GM12878 (cell line): Measurements from ENCODE around the gene SBF2. TPM values are rescaled to one million over a fixed set of nuclear protein-coding genes. Genes with fewer than 3 reads are reported as not detected.

Experiments
- ATAC-seq: fragments of 200-7000 bp; cut with Tn5 transposase; 3 replicates; pipeline ENCODE4 v1.9.1; 2020; ENCODE audit warnings: mild to moderate bottlenecking, moderate library complexity
- BruUV-seq: library from RNA; stranded (reverse); fragments of 400-500 nt; replicated peaks from 2 replicates; lab custom pipeline; 2021; lab: Mats Ljungman, UMichigan
- CTCF ChIA-PET: fragments of 300-600 bp; sonication (Branson Sonifier 250); formaldehyde crosslinking; extraction: SDS; loops from one replicate; lab custom pipeline; 2021; ENCODE audit warnings: inconsistent platforms; lab: Yijun Ruan, JAX
- POLR2A ChIA-PET: fragments of 350-600 bp; formaldehyde crosslinking; extraction: SDS; loops from one replicate; lab custom pipeline; 2021; ENCODE audit warnings: inconsistent platforms; lab: Charles Lee
- RAD21 ChIA-PET: fragments of 300-600 bp; sonication (Branson Sonifier 250); formaldehyde crosslinking; loops from one replicate; lab custom pipeline; 2023; ENCODE audit warnings: antibody characterized with exemption; ENCODE audit not compliant: unreplicated experiment; lab: Charles Lee
- SMC1A ChIA-PET: fragments of 300-600 bp; sonication (Branson Sonifier 250); formaldehyde crosslinking; loops from one replicate; lab custom pipeline; 2023; ENCODE audit not compliant: unreplicated experiment, uncharacterized antibody; lab: Charles Lee
- DNase-seq: peaks from one replicate; pipeline ENCODE4 v3.0.0-alpha.2; 2011; ENCODE audit warnings: low read depth, low spot score
- FAIRE-seq: peaks from 3 replicates; lab custom pipeline; 2011; peaks lifted over from hg19 to GRCh38; lab: Jason Lieb, UNC
- H2AFZ ChIP-seq: 2 replicates; pipeline ENCODE4 v1.6.0; 2011; ENCODE audit warnings: low read depth, low read length, control low read depth; ENCODE audit not compliant: control insufficient read depth
- H3K27ac ChIP-seq: 2 replicates; pipeline ENCODE4 v1.5.1; 2011; ENCODE audit warnings: control low read depth; ENCODE audit not compliant: control insufficient read depth, insufficient read depth
- H3K27me3 ChIP-seq, 2 experiments: replicated peaks in 1 of 2; 2 replicates each; pipeline versions ENCODE4 v1.6.0 to v1.6.1; 2011; ENCODE audit warnings: low read length in 1 of 2; ENCODE audit not compliant: control insufficient read depth in 2 of 2, insufficient read depth in 2 of 2
- H3K36me3 ChIP-seq, 2 experiments: 2 replicates each; pipeline ENCODE4 v1.5.1; 2011; ENCODE audit warnings: low read length in 1 of 2; ENCODE audit not compliant: control insufficient read depth in 2 of 2, insufficient read depth in 2 of 2
- H3K4me1 ChIP-seq: 2 replicates; pipeline ENCODE4 v1.6.1; 2011; ENCODE audit warnings: mild to moderate bottlenecking, low read length, moderate library complexity, mixed read lengths; ENCODE audit not compliant: control insufficient read depth, insufficient read depth
- H3K4me2 ChIP-seq: 2 replicates; pipeline ENCODE4 v1.6.0; 2011; ENCODE audit warnings: control low read depth; ENCODE audit not compliant: control insufficient read depth, insufficient read depth
- H3K4me3 ChIP-seq: fragments of 200-600 bp; sonication (generic); 2 replicates; pipeline ENCODE4 v1.5.1; 2016
- H3K79me2 ChIP-seq: 2 replicates; pipeline ENCODE4 v1.6.0; 2011; ENCODE audit warnings: low read length; ENCODE audit not compliant: control insufficient read depth, insufficient read depth
- H3K9ac ChIP-seq: 2 replicates; pipeline ENCODE4 v1.8.0; 2011; ENCODE audit warnings: low read length, control low read depth, mixed read lengths; ENCODE audit not compliant: control insufficient read depth, insufficient read depth
- H3K9me3 ChIP-seq: replicated peaks from 3 replicates; pipeline ENCODE4 v1.5.1; 2011; ENCODE audit warnings: mild to moderate bottlenecking, low read length; ENCODE audit not compliant: control insufficient read depth, insufficient read depth
- H4K20me1 ChIP-seq: 2 replicates; pipeline ENCODE4 v1.6.0; 2011; ENCODE audit not compliant: control insufficient read depth, insufficient read depth
- BHLHE40 ChIP-seq, 2 experiments: fragments of 450-650 bp in 1 of 2; IDR thresholded peaks; 2 replicates each; pipeline ENCODE4 v1.6.1; 2011 to 2017; ENCODE audit warnings: low read depth in 2 of 2, borderline replicate concordance in 1 of 2, improper control_type of control experiment in 1 of 2, low read length in 1 of 2, mild to moderate bottlenecking in 1 of 2
- FOS ChIP-seq: IDR thresholded peaks from 3 replicates; pipeline ENCODE4 v1.6.1; 2011; ENCODE audit warnings: borderline replicate concordance; ENCODE audit not compliant: insufficient read length; ENCODE audit errors: extremely low read depth
- IRF4 ChIP-seq: IDR thresholded peaks from 2 replicates; pipeline ENCODE4 v1.6.1; 2011; ENCODE audit warnings: low read depth, low read length
- JUNB ChIP-seq: IDR thresholded peaks from 2 replicates; pipeline ENCODE4 v1.6.1; 2016; ENCODE audit warnings: antibody characterized with exemption, mild to moderate bottlenecking
- KAT2A ChIP-seq: conservative IDR thresholded peaks from 2 replicates; pipeline ENCODE4 v1.6.1; 2011; ENCODE audit warnings: low read depth, low read length; ENCODE audit not compliant: control insufficient read depth
- KDM1A ChIP-seq: fragments of 200-600 bp; sonication (generic); IDR thresholded peaks from 2 replicates; pipeline ENCODE4 v1.6.1; 2016; ENCODE audit warnings: borderline replicate concordance
- PKNOX1 ChIP-seq: fragments of 450-650 bp; IDR thresholded peaks from 2 replicates; pipeline ENCODE4 v1.6.1; 2016; ENCODE audit warnings: mild to moderate bottlenecking
- RAD21 ChIP-seq: IDR thresholded peaks from 2 replicates; pipeline ENCODE4 v1.6.1; 2011; ENCODE audit warnings: mild to moderate bottlenecking, low read depth, low read length, moderate library complexity; ENCODE audit not compliant: insufficient read depth
- TCF7 ChIP-seq: IDR thresholded peaks from 2 replicates; pipeline ENCODE4 v1.6.1; 2014; ENCODE audit warnings: antibody characterized with exemption, borderline replicate concordance
- WGBS: methylation state at CpG from one replicate; pipeline ENCODE4 v1.1.6; 2016; ENCODE audit warnings: low lambda C conversion rate; ENCODE audit not compliant: insufficient replicate concordance, insufficient coverage; ENCODE audit errors: missing lambda C conversion rate; 5-methylcytosine and 5-hydroxymethylcytosine counted together
- in situ Hi-C: fragments of 300-500 bp; cut with MboI; formaldehyde crosslinking; loops from 9 replicates; pipeline ENCODE4 v1.14.3; 2018; ENCODE audit warnings: mixed read lengths
- intact Hi-C: fragments of 100-400 bp; cut with micrococcal nuclease; formaldehyde crosslinking; loops from one replicate; pipeline ENCODE4 v1.14.2; 2022; ENCODE audit not compliant: unreplicated experiment
- polyA plus RNA-seq, 11 experiments: library from polyadenylated mRNA; depleted of rRNA in 4 of 11; unstranded in 6 of 11; stranded (reverse) in 5 of 11; fragments of >200 nt; fragmentation: Nextera tagmentation in 4 of 11; fragmentation: Illumina TruSeq in 1 of 11; extraction: Ambion mirVana in 4 of 11; extraction: Trizol in 1 of 11; gene quantifications; 1 replicate in 1 of 11; 2 replicates in 10 of 11; pipeline versions ENCODE4 v1.2.1 to v1.2.3, GENCODE V29; 2011 to 2016; ENCODE audit warnings: inconsistent platforms in 2 of 11, missing spikeins in 2 of 11, low read depth in 1 of 11
- total RNA-seq, 4 experiments: library from RNA; depleted of rRNA in 3 of 4; stranded (reverse); fragments of >200 nt in 3 of 4; fragmentation: Illumina TruSeq in 1 of 4; extraction: Trizol in 1 of 4; gene quantifications; 2 replicates each; pipeline versions ENCODE4 v1.2.1 to v1.2.3, GENCODE V29; 2013 to 2021
- TF ChIP-seq, protein P1 (sequence below): fragments of 450-650 bp; formaldehyde crosslinking; IDR thresholded peaks from 2 replicates; pipeline ENCODE4 v1.4.0; 2022; ENCODE audit warnings: mild to moderate bottlenecking, moderate library complexity

The SBF2 gene
- total and polyA plus RNA-seq, 10 of the 15 experiments (the other 5 are each of a cell fraction or from before 2014, with no cell fraction given): 0.24 to 2.3 (median 1.1) TPM

- TF ChIP-seq, protein P1, sequence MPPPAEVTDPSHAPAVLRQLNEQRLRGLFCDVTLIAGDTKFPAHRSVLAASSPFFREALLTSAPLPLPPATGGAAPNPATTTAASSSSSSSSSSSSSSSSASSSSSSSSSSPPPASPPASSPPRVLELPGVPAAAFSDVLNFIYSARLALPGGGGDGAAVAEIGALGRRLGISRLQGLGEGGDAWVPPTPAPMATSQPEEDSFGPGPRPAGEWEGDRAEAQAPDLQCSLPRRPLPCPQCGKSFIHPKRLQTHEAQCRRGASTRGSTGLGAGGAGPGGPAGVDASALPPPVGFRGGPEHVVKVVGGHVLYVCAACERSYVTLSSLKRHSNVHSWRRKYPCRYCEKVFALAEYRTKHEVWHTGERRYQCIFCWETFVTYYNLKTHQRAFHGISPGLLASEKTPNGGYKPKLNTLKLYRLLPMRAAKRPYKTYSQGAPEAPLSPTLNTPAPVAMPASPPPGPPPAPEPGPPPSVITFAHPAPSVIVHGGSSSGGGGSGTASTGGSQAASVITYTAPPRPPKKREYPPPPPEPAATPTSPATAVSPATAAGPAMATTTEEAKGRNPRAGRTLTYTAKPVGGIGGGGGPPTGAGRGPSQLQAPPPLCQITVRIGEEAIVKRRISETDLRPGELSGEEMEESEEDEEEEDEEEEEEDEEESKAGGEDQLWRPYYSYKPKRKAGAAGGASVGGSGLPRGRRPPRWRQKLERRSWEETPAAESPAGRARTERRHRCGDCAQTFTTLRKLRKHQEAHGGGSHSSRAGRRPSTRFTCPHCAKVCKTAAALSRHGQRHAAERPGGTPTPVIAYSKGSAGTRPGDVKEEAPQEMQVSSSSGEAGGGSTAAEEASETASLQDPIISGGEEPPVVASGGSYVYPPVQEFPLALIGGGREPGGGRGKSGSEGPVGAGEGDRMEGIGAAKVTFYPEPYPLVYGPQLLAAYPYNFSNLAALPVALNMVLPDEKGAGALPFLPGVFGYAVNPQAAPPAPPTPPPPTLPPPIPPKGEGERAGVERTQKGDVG (CRISPR knock-in tag): no peak
- TF ChIP-seq IRF4: no peak
- TF ChIP-seq TCF7: no peak
- TF ChIP-seq KDM1A: no peak
- no peak for TF ChIP-seq BHLHE40 (IDR thresholded peaks at IDR 0.05; ENCODE audit: borderline replicate concordance in 1 of 2, low read depth in 2 of 2, low read length in 1 of 2)
- TF ChIP-seq PKNOX1: no peak
- TF ChIP-seq FOS: no peak
- TF ChIP-seq, all 136 proteins: peak for 0
Observed at GRCh38 chr11:9957072-9957471, 336.9 kb downstream of the SBF2 start (continued).

DNA sequence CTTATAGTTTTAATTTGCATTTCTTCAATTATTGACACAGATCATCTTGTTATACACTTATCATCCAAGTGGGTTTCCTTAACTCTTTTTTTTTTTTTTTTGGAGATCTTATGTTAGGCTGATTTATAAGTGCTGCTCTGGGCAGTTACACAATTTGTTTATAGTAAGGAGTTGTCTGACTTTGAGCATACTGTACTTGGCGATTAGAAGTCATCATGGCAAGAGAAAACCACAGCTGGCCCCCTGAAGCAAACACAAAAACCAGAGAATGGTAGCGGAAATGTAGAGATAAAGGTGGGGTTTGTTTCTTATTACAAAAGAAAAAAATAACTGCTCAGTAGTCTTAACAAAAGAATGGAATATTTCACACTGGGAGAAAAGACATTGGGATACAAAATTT, 337.5 kb downstream of the SBF2 start:
- SMC1A ChIA-PET: no interaction called here
- intact Hi-C loops: no loop called here

More for the DNA sequence above, 337.5 kb downstream of the SBF2 start:
- ChIA-PET CTCF (no interaction called here), POLR2A (interaction anchor here (0.7 kb wide), 1 partner anchor 591 kb away, joined by 3 read pairs; no protein-coding TSS in a partner anchor), RAD21 (no interaction called here)
- 27% methylated on average over 2 of the region's 2 CpGs for WGBS
- in situ Hi-C loops: no loop called here
- no peak overlapping the region for H3K9ac ChIP-seq
- DNase-seq (no peak), ATAC-seq (no peak), FAIRE-seq (no peak)
- H3K4me3 ChIP-seq: no peak overlapping the region
- no peaks in the 10 kb centered on the region for H3K36me3 ChIP-seq
- no peak overlapping the region for H2AFZ ChIP-seq
- BruUV-seq: no TSS peak
- H3K27me3 ChIP-seq: no peaks in the 10 kb centered on the region
- TF ChIP-seq JUNB (no peak), RAD21 (no peak), KAT2A (no peak)
- H3K27ac ChIP-seq: no peak overlapping the region
- H3K4me1 ChIP-seq: no peaks in the 10 kb centered on the region
- no peaks in the 10 kb centered on the region for H4K20me1 ChIP-seq
- H3K9me3 ChIP-seq: no peaks in the 10 kb centered on the region
- no peak overlapping the region for H3K4me2 ChIP-seq
- H3K79me2 ChIP-seq: no peaks in the 10 kb centered on the region
